Right lung (tissue), 5 donors: ENCODE measurements around the gene ARHGEF7. TPM values are rescaled to one million over a fixed set of nuclear protein-coding genes. Genes with fewer than 3 reads are reported as not detected.
"Not testable (repeated sequence)": the region's sequence is repeated elsewhere in the genome, so short reads cannot be mapped to it uniquely, and the experiment has no call there.

Experiments
- DNase-seq, 2 donors: peaks; one replicate each; pipeline ENCODE4 v3.0.0-alpha.2; 2013
- polyA plus RNA-seq, 5 donors: library from polyadenylated mRNA; unstranded; fragments of 120-200 nt; gene quantifications; one replicate each; pipeline versions ENCODE4 v1.2.1 to v1.2.3, GENCODE V29; 2013; ENCODE audit warnings: inconsistent platforms in 1 of 5, low replicate concordance in 1 of 5; ENCODE audit not compliant: insufficient read length in 5 of 5, insufficient read depth in 1 of 5

Gene ARHGEF7
- polyA plus RNA-seq, 5 donors, result 59.8 to 84.4 (median 69.0) TPM

GRCh38 chr13:111166882-111167675, 52.0 kb downstream of the ARHGEF7 start:
- DNase-seq, result no peak

GRCh38 chr13:111168107-111168506, 53.0 kb downstream of the ARHGEF7 start:
- no peak for DNase-seq

DNA sequence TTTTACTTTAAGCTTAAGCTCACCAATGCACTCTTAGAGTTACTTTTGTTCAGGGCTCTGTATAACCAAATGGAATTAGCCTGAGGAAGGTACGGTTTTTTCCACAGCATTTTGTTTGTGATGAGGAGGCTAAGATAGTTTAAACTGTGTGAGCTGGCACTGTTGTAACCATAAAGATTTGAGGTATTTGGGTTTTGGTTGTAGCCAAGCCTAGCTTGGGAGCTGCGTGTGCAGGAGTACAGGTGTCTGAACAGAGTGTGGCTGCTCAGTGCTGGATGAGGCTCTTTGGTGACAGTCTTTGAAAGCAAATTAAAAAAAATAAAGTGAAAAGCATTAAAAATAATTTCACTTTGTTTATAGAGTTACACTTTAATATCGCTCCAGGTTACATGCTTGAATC, 56.0 kb downstream of the ARHGEF7 start:
- DNase-seq, result no peak

GRCh38 chr13:111171629-111172028, 56.5 kb downstream of the ARHGEF7 start:
- no peak for DNase-seq

- DNase-seq, result no peak
These were observed 59.4 kb downstream of the ARHGEF7 start for GRCh38 chr13:111174377-111175114.

DNA sequence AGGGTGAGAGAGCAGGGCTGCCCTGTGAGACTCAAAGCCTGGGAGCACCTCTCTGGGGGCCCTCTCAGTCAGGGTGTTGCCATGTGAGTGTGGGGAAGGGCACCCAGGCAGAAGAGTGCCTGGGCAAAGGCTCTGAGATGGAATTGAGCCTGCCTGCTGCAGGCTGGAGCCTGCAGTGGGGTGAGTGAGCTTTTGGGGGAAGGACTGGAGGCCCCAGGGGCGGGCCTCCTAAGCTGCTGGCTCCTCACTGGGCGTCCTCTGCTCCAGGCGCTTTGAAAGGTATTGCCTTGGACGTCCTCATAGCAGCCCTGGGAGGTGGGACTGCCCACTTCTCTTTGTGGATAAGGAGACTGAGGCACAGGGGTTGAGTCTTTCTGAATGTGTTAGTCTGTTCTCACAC, 60.3 kb downstream of the ARHGEF7 start:
- no peak for DNase-seq

DNA sequence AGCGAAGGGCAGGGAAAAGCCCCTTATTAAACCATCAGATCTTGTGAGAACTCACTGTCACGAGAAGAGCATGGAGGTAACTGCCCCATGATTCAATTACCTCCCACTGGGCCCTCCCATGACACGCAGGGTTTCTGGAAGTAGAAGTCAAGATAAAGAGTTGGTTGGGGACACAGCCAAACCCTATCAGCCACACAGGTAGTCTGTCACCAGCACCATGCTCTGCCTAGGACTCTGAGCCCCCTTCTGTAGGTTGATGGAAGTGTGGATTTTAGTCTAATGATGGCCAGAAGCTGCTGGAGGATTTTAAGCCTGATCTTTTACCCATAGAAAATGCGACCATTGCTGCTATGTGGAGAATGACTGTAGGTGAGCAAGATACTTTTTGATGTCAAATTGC, 60.8 kb downstream of the ARHGEF7 start:
- no peak for DNase-seq

DNA sequence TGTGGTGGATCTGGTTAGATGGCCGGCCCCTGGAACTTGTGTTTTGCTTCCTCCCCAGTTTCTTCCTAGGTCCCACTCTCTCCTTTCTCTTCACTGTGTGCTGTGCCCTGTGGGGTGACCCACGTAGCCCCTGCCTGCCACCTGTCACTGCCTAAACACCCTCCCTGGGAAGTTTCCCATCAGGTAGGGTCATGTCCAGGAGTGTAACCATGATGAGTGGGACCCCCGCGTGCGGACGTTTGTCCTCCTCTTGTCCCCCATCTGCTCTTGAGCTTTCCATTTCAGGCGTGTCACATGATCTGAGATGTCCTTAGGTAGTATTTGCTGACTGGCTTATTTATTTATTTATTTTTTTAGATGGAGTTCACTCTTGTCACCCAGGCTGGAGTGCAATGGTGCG, 61.3 kb downstream of the ARHGEF7 start:
- DNase-seq, result no peak

DNA sequence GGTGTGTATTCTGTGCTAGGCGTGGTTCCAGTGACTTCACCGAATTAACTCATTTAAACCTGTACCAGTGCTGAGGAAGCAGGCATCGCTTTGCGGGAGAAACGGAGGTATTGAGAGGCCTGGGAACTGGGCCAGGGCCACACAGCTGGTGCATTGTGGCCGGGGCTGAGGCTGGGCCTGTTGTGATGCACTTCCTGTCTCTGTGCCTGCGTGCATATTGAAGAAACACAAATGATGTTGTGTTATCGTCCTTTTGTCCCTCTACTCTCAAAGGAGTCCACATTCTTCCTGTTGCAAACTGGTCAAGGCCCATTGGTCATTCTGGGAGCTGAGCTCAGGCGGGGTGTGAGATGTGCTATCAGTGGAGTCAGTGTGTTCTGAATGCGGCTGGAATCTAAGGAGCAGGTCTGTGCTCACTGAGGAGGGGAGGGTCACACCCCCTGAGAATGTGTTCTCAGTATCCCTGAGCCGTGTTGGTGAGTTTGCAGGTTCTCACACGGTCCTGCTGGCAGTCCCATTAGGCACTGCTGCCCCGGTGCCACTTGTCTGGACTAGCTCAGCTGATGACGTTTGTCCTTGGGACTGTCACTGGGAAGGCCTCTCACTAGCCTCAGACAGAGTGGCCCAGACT, 62.1 kb downstream of the ARHGEF7 start:
- DNase-seq, result peak in 1 of 2 donors; percentile 36

- DNase-seq, result no peak
These were observed 62.8 kb downstream of the ARHGEF7 start for GRCh38 chr13:111177921-111178320.

DNA sequence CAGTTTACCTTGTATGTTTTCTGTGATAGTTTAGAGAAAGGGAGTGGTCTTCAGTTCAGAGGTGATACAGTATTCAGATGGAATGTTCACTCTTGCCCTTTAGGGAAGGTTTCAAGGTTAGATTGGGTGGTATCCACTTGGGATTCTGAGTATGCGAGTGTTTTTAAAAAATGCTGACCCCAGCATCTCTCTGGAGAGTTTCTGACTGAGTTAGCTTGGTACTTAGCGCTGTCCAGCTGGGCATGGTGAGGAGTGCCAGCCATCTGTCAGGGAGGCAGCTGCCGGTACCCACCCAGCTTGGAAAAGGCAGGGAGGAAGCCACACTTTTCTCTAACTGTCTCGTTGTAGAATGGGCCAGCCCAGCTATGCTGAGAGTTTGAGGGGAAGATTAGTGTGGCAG, 63.3 kb downstream of the ARHGEF7 start:
- no peak for DNase-seq

DNA sequence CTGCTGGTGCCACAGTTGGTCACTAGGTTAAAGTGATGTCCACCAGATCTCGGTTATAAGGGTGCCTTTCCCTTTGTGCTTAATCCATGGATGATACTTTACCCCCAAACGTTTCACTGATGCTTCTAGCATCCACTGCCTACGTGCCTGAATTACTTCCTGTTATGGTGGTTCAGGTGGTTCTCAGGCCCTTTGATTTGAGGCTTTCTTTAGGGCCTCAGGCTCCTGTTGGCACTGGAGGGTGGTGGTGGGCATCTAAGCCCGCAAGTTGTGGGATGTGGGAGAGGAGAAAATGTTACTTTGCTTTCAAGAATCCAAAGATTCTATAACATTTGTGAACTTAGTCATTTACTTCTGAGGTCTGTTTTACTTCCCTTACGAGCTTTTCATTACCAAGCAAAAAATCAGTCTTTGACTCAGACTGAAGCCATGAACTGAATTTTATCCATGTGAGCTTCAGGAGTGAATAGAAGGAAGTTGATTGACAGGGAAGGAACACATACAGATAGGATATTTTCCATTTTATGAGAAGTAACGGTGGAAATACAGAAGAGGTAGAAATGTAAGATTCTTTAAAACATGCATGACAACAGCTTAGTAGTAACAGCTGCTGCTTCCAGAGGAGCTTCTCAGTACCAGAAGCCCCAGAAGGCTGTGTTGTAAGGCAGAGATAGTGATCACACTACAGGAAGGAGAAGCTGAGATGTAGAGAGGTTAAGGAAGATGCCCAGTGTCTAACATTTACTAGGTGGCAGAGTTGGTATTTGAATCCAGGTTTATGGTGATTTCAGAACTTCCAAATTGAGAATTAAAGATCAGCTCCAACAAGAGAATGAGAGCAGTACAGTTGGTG, 65.0 kb downstream of the ARHGEF7 start:
- DNase-seq, result no peak

GRCh38 chr13:111181977-111182376, 66.9 kb downstream of the ARHGEF7 start:
- DNase-seq, result no peak

DNA sequence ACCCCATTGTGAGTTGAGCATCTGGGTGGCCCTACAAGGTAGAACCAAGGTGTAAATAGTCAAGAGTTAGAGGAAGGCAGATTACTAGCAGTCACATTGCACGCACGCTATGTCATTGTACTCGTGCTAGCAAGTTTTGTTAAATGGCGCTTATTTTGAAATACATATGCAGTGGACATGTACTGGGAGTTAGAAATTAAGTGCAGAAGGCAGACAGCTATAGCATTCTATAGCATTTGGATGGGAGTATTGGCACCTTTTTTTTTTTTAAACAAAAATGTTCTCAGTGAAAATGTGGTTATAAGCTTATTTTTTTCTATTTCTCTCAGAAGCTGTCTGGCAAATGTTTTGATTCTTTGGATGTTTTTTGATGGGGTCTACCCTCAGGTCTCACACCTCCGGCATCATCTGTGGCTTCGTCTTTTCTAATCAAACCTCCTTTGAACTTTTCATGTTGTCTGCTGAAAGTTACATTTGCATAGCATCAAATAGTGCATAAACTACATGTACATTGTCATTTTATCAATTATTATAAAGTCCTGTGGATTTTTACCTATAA, 68.1 kb downstream of the ARHGEF7 start:
- no peak for DNase-seq

DNA sequence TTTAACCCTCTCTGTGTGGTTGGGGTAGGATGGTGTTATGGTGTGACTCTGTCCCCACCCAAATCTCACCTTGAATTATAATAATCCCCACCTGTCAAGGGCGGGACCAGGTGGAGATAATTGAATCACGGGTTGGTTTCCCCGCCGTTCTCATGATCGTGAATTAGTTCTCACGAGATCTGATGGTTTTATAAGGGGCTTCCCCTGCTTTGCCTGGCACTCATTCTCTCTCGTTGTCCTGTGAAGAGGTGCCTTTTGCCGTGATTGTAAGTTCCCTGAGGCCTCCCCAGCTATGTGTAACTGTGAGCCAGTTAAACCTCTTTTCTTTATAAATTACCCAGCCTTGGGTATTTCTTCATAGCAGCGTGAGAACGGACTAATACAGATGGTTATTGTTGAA, 68.8 kb downstream of the ARHGEF7 start:
- DNase-seq, result no peak

DNA sequence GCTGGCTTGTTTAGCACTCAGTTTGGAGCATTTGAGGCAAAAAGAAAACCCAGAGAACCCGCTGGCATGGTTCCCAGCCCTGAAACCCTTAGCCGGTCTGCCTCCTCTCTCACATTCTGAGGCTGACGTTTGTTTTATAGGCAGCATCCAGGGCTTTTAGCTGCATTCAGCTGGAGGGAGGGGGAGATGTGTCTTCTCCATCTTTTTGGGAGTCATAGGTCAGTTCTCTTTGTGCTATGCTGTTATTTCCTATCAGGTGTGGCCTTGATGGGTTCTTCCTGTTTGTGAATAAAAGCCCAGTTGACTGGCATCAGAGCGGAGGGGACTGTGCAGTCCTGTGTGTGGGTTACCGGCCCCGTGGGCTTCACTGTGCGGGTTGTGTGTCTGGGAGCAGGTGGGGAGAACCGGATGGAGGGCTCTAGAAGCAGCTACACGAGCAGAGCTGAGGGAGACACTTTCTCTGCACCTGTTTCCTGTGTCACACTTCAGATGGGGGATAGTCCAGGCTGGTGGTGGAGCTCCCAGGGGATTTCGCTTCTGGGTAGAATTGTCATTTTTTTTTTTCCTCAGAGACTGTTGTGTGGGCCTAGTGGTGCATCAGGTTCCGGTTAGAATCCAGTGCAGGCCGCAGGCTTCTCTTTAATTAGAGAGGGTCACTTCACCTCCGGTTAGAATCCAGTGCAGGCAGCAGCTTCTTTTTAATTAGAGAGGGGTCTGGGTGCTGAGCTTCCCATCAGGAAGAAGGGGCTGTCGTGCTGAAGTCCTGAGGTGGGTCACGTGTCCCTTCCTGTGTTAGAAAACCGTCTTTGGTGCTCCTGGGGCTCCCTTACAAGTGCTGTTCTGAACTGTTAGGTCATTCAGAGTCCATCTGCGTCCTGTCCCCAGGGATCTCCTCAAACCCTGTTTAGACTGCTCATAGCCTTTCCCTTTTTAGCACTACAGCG, 69.6 kb downstream of the ARHGEF7 start:
- DNase-seq, result peak; percentile 25 to 29

DNA sequence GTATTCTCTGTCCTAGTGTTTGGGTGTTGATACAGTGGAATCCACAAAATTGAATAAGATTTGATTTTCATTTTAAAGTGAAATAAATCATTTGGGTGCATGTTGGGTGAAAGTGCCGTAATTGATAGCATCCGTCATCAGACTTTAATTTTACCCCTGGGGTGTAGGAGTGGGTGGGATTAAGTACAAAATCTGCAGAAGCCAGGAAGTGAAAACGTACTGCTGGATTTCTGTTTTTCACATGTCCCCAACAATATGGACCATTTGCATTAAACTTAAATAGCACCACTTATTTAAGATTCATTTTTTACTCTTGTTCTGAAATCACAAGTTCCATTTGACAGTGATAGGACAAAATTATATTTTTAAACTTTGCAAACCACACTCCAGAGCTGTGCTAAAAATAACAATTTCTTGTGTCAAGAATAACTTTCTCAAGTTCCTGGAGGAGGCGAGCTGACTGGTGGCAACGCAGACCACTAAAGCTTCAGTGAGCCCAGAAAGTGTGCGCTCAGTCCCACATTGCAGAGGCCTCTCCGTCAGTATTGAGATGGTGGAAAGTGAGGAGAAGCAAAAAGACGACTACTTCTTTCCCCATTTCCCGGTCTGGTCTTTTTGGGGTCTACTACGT, 71.3 kb downstream of the ARHGEF7 start:
- no peak for DNase-seq

DNA sequence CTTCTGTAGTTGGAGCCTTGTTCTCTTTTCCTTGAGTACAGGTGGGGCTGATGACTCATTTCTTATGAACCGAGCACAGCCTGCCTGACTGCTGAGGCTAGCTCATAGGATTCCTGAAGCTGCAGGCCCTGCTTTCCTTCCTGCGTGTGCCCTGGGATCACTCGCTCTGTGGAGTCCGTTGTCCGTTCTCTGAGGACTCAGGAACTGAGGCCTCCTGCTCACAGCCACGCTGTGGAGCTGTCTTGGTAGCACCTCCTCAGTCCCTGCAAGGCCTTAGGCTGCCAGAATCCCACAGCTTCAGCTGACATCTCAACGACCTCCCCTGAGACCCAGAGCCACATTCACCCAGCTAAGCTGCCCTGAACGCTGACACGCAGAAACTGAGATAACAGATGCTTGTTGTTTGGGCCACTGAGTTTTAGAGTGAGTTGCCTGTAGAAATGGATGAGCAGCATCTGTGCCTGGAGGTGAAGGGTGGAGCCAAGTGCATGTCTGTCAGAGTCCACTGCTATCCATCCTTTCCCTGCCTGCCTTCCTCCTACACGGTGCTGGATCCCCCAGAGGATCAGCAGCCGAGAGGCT, 72.9 kb downstream of the ARHGEF7 start:
- no peak for DNase-seq

DNA sequence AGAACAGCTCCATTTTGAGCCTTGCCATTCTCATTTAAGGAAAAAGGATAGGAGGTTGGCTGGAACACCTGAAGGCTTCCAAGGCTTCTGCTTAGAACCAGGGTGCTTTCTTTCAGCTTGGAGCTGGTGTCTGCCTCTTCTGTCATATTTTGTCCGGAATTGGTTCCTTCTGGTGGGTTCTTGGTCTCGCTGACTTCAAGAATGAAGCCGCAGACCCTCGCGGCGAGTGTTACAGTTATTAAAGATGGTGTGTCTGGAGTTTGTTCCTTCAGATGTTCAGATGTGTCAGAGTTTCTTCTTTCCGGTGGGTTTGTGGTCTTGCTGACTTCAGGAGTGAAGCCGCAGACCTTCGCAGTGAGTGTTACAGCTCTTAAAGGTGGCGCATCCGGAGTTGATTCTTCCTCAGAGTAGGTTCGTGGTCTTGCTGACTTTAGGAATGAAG, 74.0 kb downstream of the ARHGEF7 start:
- not testable (repeated sequence) for DNase-seq
